ENCODE data around the gene PAGE2. TPM values are rescaled to one million over a fixed set of nuclear protein-coding genes. Genes with fewer than 3 reads are reported as not detected.

The PAGE2 gene
- total RNA-seq, 2 donors from 2014 or later: not detected

Other genes starting within 250 kb of the PAGE2 start
- gene TRO, start 168.2 kb upstream of the PAGE2 start, total RNA-seq: 1 to 10 TPM; 2.3 to 7.0 TPM
- under 1 TPM; 0.42 to 0.50 TPM for gene PFKFB1, start 94.8 kb upstream of the PAGE2 start, total RNA-seq
- gene APEX2, start 88.7 kb upstream of the PAGE2 start, total RNA-seq: 10 to 100 TPM; 25.3 to 33.3 TPM
- not detected for gene ALAS2, start 58.0 kb upstream of the PAGE2 start, total RNA-seq
- 1 to 10 TPM; 1.1 to 4.7 TPM for gene PAGE2B, start 14.0 kb upstream of the PAGE2 start, total RNA-seq
- gene PAGE5, start 131.3 kb downstream of the PAGE2 start, total RNA-seq: 1 to 10 TPM in 1 of 2 donors, not detected in 1; 1.1 TPM
- gene PAGE3, start 175.9 kb downstream of the PAGE2 start, total RNA-seq: not detected